IPS-20b (cell line): ENCODE measurements around the gene BHLHE23.
A peak's percentile ranks its signal among the peaks of the same experiment; 100 is the strongest.

Source experiments
- H3K27ac ChIP-seq: one replicate; pipeline ENCODE4 v1.5.1; 2013; ENCODE audit warnings: low read length
- H3K27me3 ChIP-seq: 2 replicates; pipeline ENCODE4 v1.6.1; 2013; ENCODE audit warnings: mild to moderate bottlenecking, low read length, inconsistent platforms; ENCODE audit not compliant: insufficient read depth
- H3K36me3 ChIP-seq: 2 replicates; pipeline ENCODE4 v1.6.1; 2013; ENCODE audit warnings: low read depth, mild to moderate bottlenecking, inconsistent platforms, low read length, moderate library complexity; ENCODE audit not compliant: insufficient read depth
- H3K4me1 ChIP-seq: 2 replicates; pipeline ENCODE4 v1.6.1; 2013; ENCODE audit warnings: mild to moderate bottlenecking, control low read depth, inconsistent platforms, low read length, moderate library complexity; ENCODE audit not compliant: insufficient read depth
- H3K4me3 ChIP-seq: 2 replicates; pipeline ENCODE4 v1.5.1; 2013; ENCODE audit warnings: mild to moderate bottlenecking, low read length, inconsistent platforms
- H3K9ac ChIP-seq: 2 replicates; pipeline ENCODE4 v1.6.1; 2013; ENCODE audit warnings: low read depth, mild to moderate bottlenecking, inconsistent platforms, low read length, moderate library complexity
- H3K9me3 ChIP-seq: 2 replicates; pipeline ENCODE4 v1.6.1; 2013; ENCODE audit warnings: mild to moderate bottlenecking, low read depth, low read length, inconsistent platforms; ENCODE audit not compliant: insufficient read depth

The BHLHE23 gene

DNA sequence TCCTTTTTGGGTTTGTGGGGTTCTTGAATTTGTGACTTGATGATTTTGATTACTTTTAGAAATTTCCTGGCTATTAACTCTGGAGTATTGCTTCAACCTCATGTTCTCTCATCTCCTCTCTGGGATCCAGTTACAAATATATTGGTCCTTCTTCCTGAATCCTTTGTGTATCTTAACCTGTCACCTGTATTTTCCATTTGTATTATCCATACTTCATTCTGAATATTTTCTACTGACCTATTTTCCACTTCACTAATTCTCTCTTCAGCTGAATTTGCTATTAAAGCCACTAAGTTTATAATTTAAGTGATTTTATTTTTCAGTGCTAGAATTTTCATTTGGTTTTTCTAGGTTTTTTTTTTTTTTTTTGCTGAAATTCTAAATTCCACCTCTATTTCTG, 6.4 kb upstream of the BHLHE23 start:
- peaks cover 14% of the 10 kb centered on the region for H3K9me3 ChIP-seq
- no peaks in the 10 kb centered on the region for H3K36me3 ChIP-seq
- no peak overlapping the region for H3K4me3 ChIP-seq
- peaks cover 2% of the 10 kb centered on the region; the same call in 1 of the 2 replicates for H3K4me1 ChIP-seq
- H3K27ac ChIP-seq: no peak overlapping the region
- peaks cover 86% of the 10 kb centered on the region for H3K27me3 ChIP-seq
- no peak overlapping the region for H3K9ac ChIP-seq

DNA sequence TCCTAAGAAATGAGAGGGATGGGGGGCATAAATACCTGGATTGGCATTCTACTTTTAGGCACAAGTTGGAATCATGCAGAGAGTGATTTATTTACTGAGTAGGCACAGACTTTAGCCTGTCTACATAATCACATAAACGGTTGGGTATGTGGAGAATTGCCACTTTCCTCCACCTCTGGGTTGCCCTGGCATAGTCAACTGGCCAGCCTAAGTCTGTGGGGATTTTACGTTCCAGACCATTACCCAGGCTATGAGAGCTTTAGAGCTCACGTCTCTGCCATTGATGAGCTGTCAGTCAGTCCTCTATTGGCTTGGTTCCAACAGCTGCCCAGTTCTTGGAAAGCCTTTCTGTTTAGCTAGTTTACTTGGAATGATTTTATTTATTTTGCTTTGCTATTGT, 5.0 kb upstream of the BHLHE23 start:
- Histone ChIP-seq H3K27ac (no peak overlapping the region), H3K36me3 (no peaks in the 10 kb centered on the region), H3K27me3 (peaks cover 96% of the 10 kb centered on the region), H3K4me1 (peaks cover 2% of the 10 kb centered on the region; the same call in 1 of the 2 replicates), H3K9me3 (peaks cover 14% of the 10 kb centered on the region), H3K9ac (no peak overlapping the region), H3K4me3 (no peak overlapping the region)

DNA sequence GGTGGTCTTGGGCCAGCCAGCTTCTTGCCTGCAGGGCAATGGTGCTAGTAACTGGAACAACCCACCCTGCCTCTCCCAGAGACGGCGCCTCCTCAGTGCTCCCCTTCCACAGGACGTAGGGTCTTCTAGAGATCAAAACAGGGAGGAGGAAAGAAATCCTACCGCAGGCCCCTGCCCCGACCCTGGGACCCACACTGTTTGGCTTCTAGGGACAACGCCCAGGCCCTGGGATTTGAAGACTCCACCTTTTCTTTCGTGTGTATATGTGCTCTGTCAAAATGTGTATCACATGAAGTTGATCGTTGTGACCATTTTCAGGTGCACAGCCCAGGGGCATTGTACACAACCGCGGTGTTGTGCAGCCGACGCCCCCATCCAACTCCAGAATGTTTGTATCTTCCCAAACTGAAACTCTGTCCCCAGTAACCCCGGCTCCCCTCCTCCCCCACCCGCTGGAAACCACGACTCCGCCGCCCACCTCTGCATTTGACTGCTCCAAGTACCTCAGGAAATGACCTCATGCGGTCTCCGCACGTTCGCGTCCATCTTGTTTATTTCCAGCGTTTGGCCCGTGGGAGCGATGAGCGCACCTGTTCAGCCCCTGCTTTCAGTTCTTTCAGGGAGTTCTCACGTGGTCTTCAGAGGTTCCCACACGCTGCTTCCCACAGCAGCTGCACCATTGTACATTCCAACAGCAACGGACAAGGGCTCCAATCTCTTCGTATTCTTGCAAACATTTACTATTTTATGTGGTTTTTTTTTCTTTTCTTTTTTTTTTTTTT, 3.4 kb upstream of the BHLHE23 start:
- Histone ChIP-seq H3K4me1 (peaks cover 2% of the 10 kb centered on the region; the same call in 1 of the 2 replicates), H3K9me3 (peaks cover 14% of the 10 kb centered on the region), H3K9ac (no peak overlapping the region), H3K36me3 (no peaks in the 10 kb centered on the region), H3K27ac (no peak overlapping the region), H3K27me3 (peaks cover 98% of the 10 kb centered on the region), H3K4me3 (peak overlapping the region; percentile 42; the same call in 1 of the 2 replicates)

GRCh38 chr20:63009045-63009961, 2.5 kb upstream of the BHLHE23 start:
- peaks cover 4% of the 10 kb centered on the region; the same call in 1 of the 2 replicates for H3K4me1 ChIP-seq
- no peak overlapping the region for H3K27ac ChIP-seq
- H3K4me3 ChIP-seq: no peak overlapping the region
- peaks cover 100% of the 10 kb centered on the region for H3K27me3 ChIP-seq
- peaks cover 14% of the 10 kb centered on the region for H3K9me3 ChIP-seq
- no peaks in the 10 kb centered on the region for H3K36me3 ChIP-seq
- H3K9ac ChIP-seq: no peak overlapping the region

GRCh38 chr20:63008541-63009044, 1.8 kb upstream of the BHLHE23 start:
- Histone ChIP-seq H3K27ac (no peak overlapping the region), H3K9ac (no peak overlapping the region), H3K36me3 (no peaks in the 10 kb centered on the region), H3K4me1 (peaks cover 7% of the 10 kb centered on the region; the same call in 1 of the 2 replicates), H3K4me3 (no peak overlapping the region), H3K27me3 (peaks cover 100% of the 10 kb centered on the region), H3K9me3 (peaks cover 12% of the 10 kb centered on the region)

GRCh38 chr20:63007646-63008488, 1.1 kb upstream of the BHLHE23 start:
- Histone ChIP-seq H3K27ac (no peak overlapping the region), H3K36me3 (no peaks in the 10 kb centered on the region), H3K4me1 (peaks cover 7% of the 10 kb centered on the region; the same call in 1 of the 2 replicates), H3K27me3 (peaks cover 100% of the 10 kb centered on the region), H3K9ac (no peak overlapping the region), H3K4me3 (no peak overlapping the region), H3K9me3 (peaks cover 5% of the 10 kb centered on the region)

DNA sequence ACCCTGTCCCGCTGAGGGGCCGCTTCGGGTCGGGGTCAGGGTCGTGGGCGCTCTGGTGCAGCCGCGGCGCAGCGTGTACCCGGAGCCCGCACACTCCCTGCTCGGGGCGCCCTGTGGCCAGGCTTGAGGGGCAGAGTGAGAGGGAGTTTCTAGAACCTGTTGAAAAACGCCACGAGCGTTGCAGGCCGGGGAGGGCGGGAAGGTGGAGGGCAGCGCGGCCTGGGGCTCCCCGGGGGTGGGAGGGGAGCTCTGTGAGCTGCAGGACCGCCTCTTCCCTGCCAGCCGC, 539 bp upstream of the BHLHE23 start:
- no peak overlapping the region for H3K27ac ChIP-seq
- H3K9ac ChIP-seq: no peak overlapping the region
- H3K9me3 ChIP-seq: no peaks in the 10 kb centered on the region
- peaks cover 100% of the 10 kb centered on the region for H3K27me3 ChIP-seq
- H3K4me1 ChIP-seq: peaks cover 7% of the 10 kb centered on the region; the same call in 1 of the 2 replicates
- H3K4me3 ChIP-seq: no peak overlapping the region; the same call in 1 of the 2 replicates
- H3K36me3 ChIP-seq: no peaks in the 10 kb centered on the region

- Histone ChIP-seq H3K4me1 (peaks cover 7% of the 10 kb centered on the region; the same call in 1 of the 2 replicates), H3K27ac (no peak overlapping the region), H3K9ac (no peak overlapping the region), H3K27me3 (peaks cover 100% of the 10 kb centered on the region), H3K4me3 (no peak overlapping the region), H3K9me3 (no peaks in the 10 kb centered on the region), H3K36me3 (no peaks in the 10 kb centered on the region)
Observed at GRCh38 chr20:63005862-63006539, 763 bp downstream of the BHLHE23 start.

DNA sequence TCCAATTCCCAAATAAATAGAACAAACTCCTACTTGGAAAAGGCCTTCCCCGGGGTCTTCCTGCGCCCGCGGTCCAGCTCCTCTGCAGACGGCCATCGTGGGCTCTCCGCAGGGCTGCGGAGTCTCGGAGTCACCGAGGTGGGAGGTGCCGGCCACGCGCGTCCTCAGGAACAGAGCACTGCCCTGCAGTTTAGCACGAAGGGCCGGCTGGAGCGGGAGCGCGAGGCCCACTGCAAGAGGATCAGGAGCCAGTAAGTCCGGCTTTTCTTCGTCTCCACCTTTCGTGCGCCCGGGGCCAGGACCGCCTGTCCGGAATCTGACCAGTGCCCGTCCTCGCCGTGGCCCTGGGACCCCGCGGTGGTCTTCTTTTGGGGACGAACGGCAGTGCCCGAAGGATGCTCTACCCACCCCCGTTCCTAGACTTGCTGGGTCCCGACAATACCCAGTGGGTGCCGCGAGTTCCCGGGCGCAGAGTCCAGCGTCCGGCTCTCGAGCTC, 1.4 kb downstream of the BHLHE23 start:
- no peak overlapping the region for H3K4me3 ChIP-seq
- H3K4me1 ChIP-seq: peaks cover 6% of the 10 kb centered on the region; the same call in 1 of the 2 replicates
- no peaks in the 10 kb centered on the region for H3K36me3 ChIP-seq
- peaks cover 100% of the 10 kb centered on the region for H3K27me3 ChIP-seq
- no peak overlapping the region for H3K27ac ChIP-seq
- no peaks in the 10 kb centered on the region for H3K9me3 ChIP-seq
- H3K9ac ChIP-seq: no peak overlapping the region

DNA sequence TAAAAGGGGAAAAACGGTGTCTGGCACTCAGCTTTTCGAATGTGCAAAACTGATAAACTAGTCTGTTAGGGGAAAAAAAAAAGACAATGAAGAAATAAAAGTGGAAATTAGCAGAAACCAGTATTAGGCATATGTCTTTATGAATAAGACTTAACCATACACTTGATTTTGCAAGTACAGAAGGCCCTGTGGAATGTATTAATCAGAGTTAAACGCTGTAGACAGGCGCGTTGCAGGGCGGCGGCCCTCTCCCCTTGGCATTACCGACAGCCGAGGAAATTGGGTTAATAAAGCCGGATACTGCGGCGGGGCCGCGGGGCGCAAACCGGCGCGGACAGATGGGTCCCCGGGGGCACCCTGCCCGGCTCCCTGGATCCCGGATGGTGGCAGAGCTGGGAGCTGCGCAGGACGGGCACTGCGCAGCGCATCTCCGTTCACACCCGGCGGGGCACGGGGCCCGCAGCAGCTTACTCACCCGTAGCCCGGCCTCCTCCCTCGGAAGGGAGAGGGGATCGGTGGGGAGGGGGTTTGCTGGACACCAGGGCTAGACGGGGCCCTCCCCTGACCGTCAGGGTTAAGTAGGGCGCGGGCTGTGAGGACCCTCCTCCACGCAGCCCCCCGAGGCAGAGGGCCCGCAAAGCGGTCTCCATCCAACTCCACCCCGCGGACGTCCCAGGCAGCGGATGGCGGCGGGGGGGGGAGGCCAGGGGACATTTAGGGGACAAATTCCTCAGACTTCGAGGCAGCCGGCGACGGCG, 2.0 kb downstream of the BHLHE23 start:
- Histone ChIP-seq H3K4me1 (peaks cover 5% of the 10 kb centered on the region; the same call in 1 of the 2 replicates), H3K9ac (no peak overlapping the region), H3K27ac (no peak overlapping the region), H3K27me3 (peaks cover 100% of the 10 kb centered on the region), H3K36me3 (no peaks in the 10 kb centered on the region), H3K4me3 (no peak overlapping the region), H3K9me3 (no peaks in the 10 kb centered on the region)
